Upper lobe of left lung (tissue), 6 donors: ENCODE data around the gene LMO7. TPM values are rescaled to one million over a fixed set of nuclear protein-coding genes. Genes with fewer than 3 reads are reported as not detected.
A peak's percentile ranks its signal among the peaks of the same experiment; 100 is the strongest.

Experiments
- ATAC-seq, 2 donors: fragments of 200-7000 bp; cut with Tn5 transposase; one replicate each; pipeline ENCODE4 v1.9.1; 2022; ENCODE audit warnings: mild to moderate bottlenecking in 2 of 2, moderate library complexity in 2 of 2; ENCODE audit not compliant: low FRiP score in 2 of 2
- DNase-seq, 2 donors: peaks; one replicate each; pipeline ENCODE4 v3.0.0-alpha.2; 2019 to 2020
- H3K27ac ChIP-seq, 4 donors: fragments of 200-600 bp; sonication (generic); one replicate each; pipeline ENCODE4 v1.5.1; 2016 to 2019
- H3K27me3 ChIP-seq, 4 donors: fragments of 200-600 bp; sonication (generic); one replicate each; pipeline ENCODE4 v1.5.1; 2017 to 2019
- H3K36me3 ChIP-seq, 4 donors: fragments of 200-600 bp; sonication (generic); one replicate each; pipeline ENCODE4 v1.5.1; 2016 to 2019
- H3K4me1 ChIP-seq, 4 donors: fragments of 200-600 bp; sonication (generic); one replicate each; pipeline ENCODE4 v1.5.1; 2018 to 2019
- H3K4me3 ChIP-seq, 4 donors: fragments of 200-600 bp; sonication (generic); one replicate each; pipeline ENCODE4 v1.5.1; 2017 to 2019; ENCODE audit warnings: mild to moderate bottlenecking in 2 of 4, moderate library complexity in 1 of 4
- H3K9me3 ChIP-seq, 4 donors: fragments of 200-600 bp; sonication (generic); one replicate each; pipeline ENCODE4 v1.5.1; 2018 to 2019
- CTCF ChIP-seq, 6 experiments: fragments of 450-650 bp in 4 of 6; fragments of 200-600 bp in 2 of 6; sonication (generic) in 2 of 6; IDR thresholded peaks; one replicate each; pipeline ENCODE4 v1.5.1; 2016 to 2019; ENCODE audit warnings: antibody characterized with exemption in 6 of 6
- EP300 ChIP-seq, 4 donors: sonication (generic); formaldehyde crosslinking; IDR thresholded peaks; one replicate each; pipeline ENCODE4 v1.5.1; 2017; ENCODE audit warnings: antibody characterized with exemption in 4 of 4, control low read depth in 2 of 4
- POLR2A ChIP-seq, 4 donors: fragments of 450-650 bp; IDR thresholded peaks; one replicate each; pipeline ENCODE4 v1.5.1; 2016 to 2017; ENCODE audit warnings: antibody characterized with exemption in 4 of 4, mild to moderate bottlenecking in 2 of 4
- POLR2AphosphoS5 ChIP-seq, 2 donors: sonication (generic); formaldehyde crosslinking; IDR thresholded peaks; one replicate each; pipeline ENCODE4 v1.5.1; 2017; ENCODE audit warnings: antibody characterized with exemption in 2 of 2
- WGBS, 2 donors: methylation state at CpG; one replicate each; pipeline ENCODE4 v1.1.5; 2017 to 2018; 5-methylcytosine and 5-hydroxymethylcytosine counted together
- total RNA-seq, 6 donors: library from RNA; depleted of rRNA in 4 of 6; stranded (reverse); fragments of >200 nt in 4 of 6; gene quantifications; one replicate each; pipeline versions ENCODE4 v1.1.0 to v1.2.1, GENCODE V29; 2016 to 2021
- donor health status: DM: no; HTN: no; CAD: no; lungs with moderate emphysema.
- donor health status: DM: no; HTN: yes; CAD: no; lungs with severe emphysema.

Gene LMO7
- total RNA-seq, 6 donors from 2014 or later: 327 to 1,155 (median 811) TPM

DNA sequence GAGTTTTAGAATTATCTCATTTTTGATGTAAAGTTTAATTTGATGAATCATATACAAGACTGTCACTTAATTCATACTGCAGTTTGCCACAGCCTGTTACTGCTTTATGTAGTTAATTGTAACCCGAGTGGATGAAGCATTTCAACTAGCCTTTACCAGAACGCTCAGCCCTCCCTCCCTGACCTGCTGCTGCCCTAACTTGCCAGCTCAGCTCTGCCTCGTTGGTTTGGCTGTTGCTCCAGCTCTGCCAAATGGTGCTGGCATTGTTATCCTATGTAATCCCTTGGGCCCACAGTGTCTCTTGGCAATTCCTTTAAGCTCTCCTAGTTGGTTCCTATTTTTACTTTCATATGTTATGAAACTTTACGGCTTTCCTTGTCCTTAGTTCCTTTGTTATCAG is 113.3 kb downstream of the LMO7 start:
- WGBS, 2 donors: 45 to 50% methylated on average over 4 of the region's 4 CpGs
- no peak overlapping the region for H3K4me3 ChIP-seq
- no peaks in the 10 kb centered on the region for H3K27me3 ChIP-seq
- peaks cover 0 to 5% (median 2%) of the 10 kb centered on the region in 4 donors for H3K4me1 ChIP-seq
- DNase-seq (no peak), ATAC-seq (no peak)
- H3K9me3 ChIP-seq: no peaks in the 10 kb centered on the region
- TF ChIP-seq EP300 (IDR thresholded peaks at IDR 0.05): no peak
- no peak for TF ChIP-seq CTCF (IDR thresholded peaks at IDR 0.05)
- no peak for TF ChIP-seq POLR2AphosphoS5 (IDR thresholded peaks at IDR 0.05)
- no peak for TF ChIP-seq POLR2A (IDR thresholded peaks at IDR 0.05)
- no peak overlapping the region for H3K27ac ChIP-seq
- no peaks in the 10 kb centered on the region for H3K36me3 ChIP-seq

- no peak for ATAC-seq
- 77 to 78% methylated on average over 4 of the region's 4 CpGs for WGBS, 2 donors
- peak in 1 of 2 donors; percentile 33 for DNase-seq
- no peaks in the 10 kb centered on the region for H3K36me3 ChIP-seq
- H3K9me3 ChIP-seq: no peaks in the 10 kb centered on the region
- H3K4me3 ChIP-seq: no peak overlapping the region
- TF ChIP-seq EP300 (IDR thresholded peaks at IDR 0.05) (no peak), CTCF (IDR thresholded peaks at IDR 0.05) (no peak), POLR2A (IDR thresholded peaks at IDR 0.05) (no peak), POLR2AphosphoS5 (IDR thresholded peaks at IDR 0.05) (no peak)
- peaks cover 0 to 5% (median 2%) of the 10 kb centered on the region in 4 donors for H3K4me1 ChIP-seq
- no peaks in the 10 kb centered on the region for H3K27me3 ChIP-seq
- peak overlapping the region in 1 of 4 donors; percentile 8 for H3K27ac ChIP-seq
Measured at GRCh38 chr13:75751350-75751749, 115.2 kb downstream of the LMO7 start.

DNA sequence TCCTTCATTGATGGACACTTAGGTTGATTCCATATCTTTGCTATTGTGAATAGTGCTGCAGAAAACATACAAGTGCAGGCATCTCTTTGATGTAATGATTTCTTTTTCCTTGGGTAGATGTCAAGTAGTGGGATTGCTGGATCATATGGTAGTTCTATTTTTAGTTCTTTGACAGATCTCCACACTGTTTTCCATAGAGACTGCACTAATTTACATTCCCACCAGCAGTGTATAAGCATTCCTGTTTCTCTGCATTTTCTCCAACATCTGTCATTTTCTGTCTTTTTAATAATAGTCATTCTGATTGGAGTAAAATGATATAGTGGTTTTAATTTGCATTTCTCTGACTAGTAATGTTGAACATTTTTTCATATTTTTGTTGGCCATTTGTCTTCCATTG is 116.7 kb downstream of the LMO7 start:
- Histone ChIP-seq H3K27ac (no peak overlapping the region), H3K4me1 (peaks cover 0 to 5% (median 2%) of the 10 kb centered on the region in 4 donors), H3K4me3 (no peak overlapping the region), H3K36me3 (no peaks in the 10 kb centered on the region), H3K27me3 (no peaks in the 10 kb centered on the region), H3K9me3 (no peaks in the 10 kb centered on the region)
- ATAC-seq: no peak
- TF ChIP-seq CTCF (IDR thresholded peaks at IDR 0.05) (no peak), POLR2AphosphoS5 (IDR thresholded peaks at IDR 0.05) (no peak), POLR2A (IDR thresholded peaks at IDR 0.05) (no peak), EP300 (IDR thresholded peaks at IDR 0.05) (no peak)
- no peak for DNase-seq

DNA sequence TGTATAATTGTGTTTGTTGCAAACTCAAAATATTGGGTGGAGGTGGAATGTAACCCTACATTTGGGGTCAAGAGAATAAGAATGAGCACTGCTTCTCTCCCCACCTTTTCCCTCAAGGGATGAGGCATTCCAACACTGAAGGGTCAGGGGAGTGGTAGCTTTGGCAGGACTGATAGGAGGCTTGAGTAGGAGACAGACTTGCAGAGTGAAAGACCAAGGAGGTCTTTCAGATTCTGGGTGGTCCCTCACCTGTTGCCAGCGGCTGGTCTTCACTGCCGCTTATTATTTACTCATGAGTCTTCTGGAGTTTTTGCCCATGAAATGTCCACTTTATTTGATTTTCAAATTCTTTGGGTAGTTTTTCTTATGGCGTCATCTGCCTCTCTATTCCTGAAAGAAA is 118.8 kb downstream of the LMO7 start:
- Histone ChIP-seq H3K27ac (no peak overlapping the region), H3K27me3 (no peaks in the 10 kb centered on the region), H3K9me3 (no peaks in the 10 kb centered on the region), H3K36me3 (no peaks in the 10 kb centered on the region), H3K4me1 (peaks cover 0 to 4% (median under 1%) of the 10 kb centered on the region in 4 donors), H3K4me3 (no peak overlapping the region)
- 90 to 98% methylated on average over 3 of the region's 3 CpGs for WGBS, 2 donors
- no peak for TF ChIP-seq CTCF (IDR thresholded peaks at IDR 0.05)
- TF ChIP-seq POLR2AphosphoS5 (IDR thresholded peaks at IDR 0.05): no peak
- no peak for TF ChIP-seq POLR2A (IDR thresholded peaks at IDR 0.05)
- no peak for TF ChIP-seq EP300 (IDR thresholded peaks at IDR 0.05)
- no peak for DNase-seq
- no peak for ATAC-seq

- Histone ChIP-seq H3K36me3 (no peaks in the 10 kb centered on the region), H3K4me3 (no peak overlapping the region), H3K27me3 (no peaks in the 10 kb centered on the region), H3K27ac (no peak overlapping the region), H3K4me1 (peaks cover 0 to 8% (median 2%) of the 10 kb centered on the region in 4 donors), H3K9me3 (no peaks in the 10 kb centered on the region)
- TF ChIP-seq POLR2AphosphoS5 (IDR thresholded peaks at IDR 0.05): no peak
- ATAC-seq (no peak), DNase-seq (no peak)
Measured at GRCh38 chr13:75757336-75757735, 121.2 kb downstream of the LMO7 start.
